K562 (cell line): ENCODE results near the gene UAP1. TPM values are rescaled to one million over a fixed set of nuclear protein-coding genes. Genes with fewer than 3 reads are reported as not detected.

Source experiments
- ATAC-seq: fragments of 200-7000 bp; cut with Tn5 transposase; 3 replicates; pipeline ENCODE4 v1.9.1; 2020; ENCODE audit warnings: moderate library complexity
- BruUV-seq: library from RNA; stranded (reverse); fragments of 400-500 nt; replicated peaks from 2 replicates; lab custom pipeline; 2021; lab: Mats Ljungman, UMichigan
- CTCF ChIA-PET: fragments of 300-600 bp; formaldehyde crosslinking; extraction: SDS; loops from one replicate; lab custom pipeline; 2021; ENCODE audit warnings: low intra/inter-chr PET ratio; lab: Yijun Ruan, JAX
- POLR2A ChIA-PET: fragments of 300-600, 350-650 bp; sonication (Branson Sonifier 250); formaldehyde crosslinking; extraction: SDS; loops from one replicate; lab custom pipeline; 2021; ENCODE audit warnings: antibody characterized with exemption, inconsistent platforms; lab: Yijun Ruan, JAX
- DNase-seq, 4 experiments: peaks; one replicate each; pipeline versions ENCODE4 v3.0.0 to v3.0.0-alpha.2; 2011 to 2018; ENCODE audit warnings: low spot score in 3 of 4, mixed read lengths in 3 of 4; ENCODE audit errors: extremely low read depth in 1 of 4
- FAIRE-seq: peaks from 2 replicates; lab custom pipeline; 2011; peaks lifted over from hg19 to GRCh38; lab: Jason Lieb, UNC
- H2AFZ ChIP-seq: 2 replicates; pipeline ENCODE4 v1.6.0; 2011; ENCODE audit warnings: low read depth, low read length, control low read depth, inconsistent platforms
- H3K27ac ChIP-seq: fragments of 200-600 bp; 3 replicates; pipeline ENCODE4 v1.8.0; 2011; ENCODE audit warnings: low read depth, mild to moderate bottlenecking, control low read depth, inconsistent platforms, low read length, moderate library complexity, mixed read lengths; ENCODE audit errors: extremely low read depth
- H3K27me3 ChIP-seq, 2 experiments: fragments of 300-600 bp in 1 of 2; 2 replicates in 1 of 2; 3 replicates in 1 of 2; pipeline versions ENCODE4 v1.6.0 to v1.8.0; 2011; ENCODE audit warnings: inconsistent platforms in 2 of 2, low read length in 2 of 2, mild to moderate bottlenecking in 1 of 2, mixed read lengths in 1 of 2, moderate library complexity in 1 of 2; ENCODE audit not compliant: control insufficient read depth in 2 of 2, insufficient read depth in 2 of 2
- H3K36me3 ChIP-seq: fragments of 300-600 bp; 3 replicates; pipeline ENCODE4 v1.8.0; 2011; ENCODE audit warnings: mild to moderate bottlenecking, low read length, inconsistent platforms; ENCODE audit not compliant: control insufficient read depth, insufficient read depth
- H3K4me1 ChIP-seq, 2 experiments: fragments of 200-600 bp in 1 of 2; replicated peaks in 1 of 2; 2 replicates in 1 of 2; 3 replicates in 1 of 2; pipeline versions ENCODE4 v1.5.1 to v1.8.0; 2011; ENCODE audit warnings: inconsistent platforms in 2 of 2, low read length in 2 of 2, mild to moderate bottlenecking in 1 of 2, mixed read lengths in 1 of 2, moderate library complexity in 1 of 2; ENCODE audit not compliant: control insufficient read depth in 2 of 2, insufficient read depth in 2 of 2
- H3K4me2 ChIP-seq: 2 replicates; pipeline ENCODE4 v1.6.1; 2011; ENCODE audit warnings: low read length, control low read depth, inconsistent platforms, mixed read lengths; ENCODE audit not compliant: insufficient read depth
- H3K4me3 ChIP-seq: fragments of 200-600 bp; sonication (generic), shearing (Covaris generic); 2 replicates; pipeline ENCODE4 v1.5.1; 2016; ENCODE audit warnings: control low read depth, inconsistent platforms
- H3K79me2 ChIP-seq: fragments of 200-600 bp; 3 replicates; pipeline ENCODE4 v1.8.0; 2011; ENCODE audit warnings: low read length, inconsistent platforms; ENCODE audit not compliant: control insufficient read depth, insufficient read depth
- H3K9ac ChIP-seq, 2 experiments: 2 replicates each; pipeline versions ENCODE4 v1.6.0 to v1.6.1; 2011; ENCODE audit warnings: low read depth in 2 of 2, low read length in 2 of 2, control low read depth in 1 of 2, inconsistent platforms in 1 of 2, mild to moderate bottlenecking in 1 of 2, mixed read lengths in 1 of 2; ENCODE audit not compliant: insufficient read depth in 1 of 2
- H3K9me1 ChIP-seq: one replicate; pipeline ENCODE4 v1.6.0; 2011; ENCODE audit warnings: inconsistent platforms, mild to moderate bottlenecking, low read length, moderate library complexity; ENCODE audit not compliant: control insufficient read depth, insufficient read depth
- H3K9me3 ChIP-seq: replicated peaks from 2 replicates; pipeline ENCODE4 v1.5.1; 2011; ENCODE audit warnings: low read depth, low read length, inconsistent platforms; ENCODE audit not compliant: control insufficient read depth, insufficient read depth
- H4K20me1 ChIP-seq: replicated peaks from 2 replicates; pipeline ENCODE4 v1.6.1; 2011; ENCODE audit warnings: low read length, inconsistent platforms, mixed read lengths; ENCODE audit not compliant: control insufficient read depth, insufficient read depth
- ARID1B ChIP-seq: fragments of 450-650 bp; IDR thresholded peaks from 2 replicates; pipeline ENCODE4 v1.6.1; 2016; ENCODE audit warnings: antibody characterized with exemption, mild to moderate bottlenecking, inconsistent platforms
- KDM2B ChIP-seq: fragments of 250-450 bp; sonication (Bioruptor Pico); IDR thresholded peaks from 2 replicates; pipeline ENCODE4 v1.8.0; 2021; ENCODE audit warnings: mild to moderate bottlenecking, moderate library complexity
- LARP7 ChIP-seq: fragments of 450-650 bp; IDR thresholded peaks from 2 replicates; pipeline ENCODE4 v1.6.1; 2016
- POLR2AphosphoS5 ChIP-seq: IDR thresholded peaks from 2 replicates; pipeline ENCODE4 v1.6.1; 2011; ENCODE audit warnings: mild to moderate bottlenecking, low read depth, low read length, moderate library complexity; ENCODE audit not compliant: control insufficient read depth, insufficient read depth
- SRSF1 ChIP-seq: fragments of 200-400 bp; formaldehyde crosslinking; IDR thresholded peaks from 2 replicates; pipeline ENCODE4 v1.6.1; 2017; ENCODE audit warnings: mild to moderate bottlenecking, low read depth, low read length, moderate library complexity
- ZNF780A ChIP-seq: fragments of 250-450 bp; sonication (Bioruptor Pico); IDR thresholded peaks from 2 replicates; pipeline ENCODE4 v1.5.0; 2021; ENCODE audit warnings: mild to moderate bottlenecking
- WGBS: fragments of 100-300 bp; shearing (Covaris generic); methylation state at CpG from one replicate; pipeline ENCODE4 v1.1.6; 2016; ENCODE audit warnings: low coverage, mixed read lengths; ENCODE audit not compliant: insufficient coverage; ENCODE audit errors: missing lambda C conversion rate; 5-methylcytosine and 5-hydroxymethylcytosine counted together
- in situ Hi-C: fragments of 300-500 bp; cut with MboI; formaldehyde crosslinking; loops from 4 replicates; pipeline ENCODE4 v1.15.0; 2018; ENCODE audit warnings: inconsistent platforms, mixed read lengths
- intact Hi-C: fragments of 100-400 bp; cut with micrococcal nuclease; formaldehyde crosslinking; loops from 2 replicates; pipeline ENCODE4 v1.14.2; 2022
- polyA plus RNA-seq, 8 experiments: library from polyadenylated mRNA; depleted of rRNA in 4 of 8; stranded (reverse) in 5 of 8; unstranded in 3 of 8; fragments of >200 nt; fragmentation: Nextera tagmentation in 2 of 8; fragmentation: Illumina TruSeq in 1 of 8; extraction: Ambion mirVana in 2 of 8; extraction: Trizol in 1 of 8; gene quantifications; 2 replicates each; pipeline versions ENCODE4 v1.2.1 to v1.2.3, GENCODE V29; 2011 to 2014; ENCODE audit warnings: inconsistent platforms in 1 of 8, missing spikeins in 1 of 8
- total RNA-seq, 7 experiments: library from RNA; depleted of rRNA in 6 of 7; stranded (reverse); fragments of >200 nt in 6 of 7; fragmentation: Illumina TruSeq in 2 of 7; extraction: Trizol in 2 of 7; gene quantifications; 2 replicates each; pipeline versions ENCODE4 v1.2.1 to v1.2.3, GENCODE V29; 2011 to 2021; ENCODE audit warnings: low replicate concordance in 1 of 7

The UAP1 gene
- total and polyA plus RNA-seq, 9 of the 15 experiments (the other 6 are each of a cell fraction or from before 2014, with no cell fraction given): 182 to 317 (median 213) TPM

- no peak overlapping the region for H3K27ac ChIP-seq
- no peaks in the 10 kb centered on the region for H3K27me3 ChIP-seq
- ChIA-PET CTCF (no interaction called here), POLR2A (interaction anchor here (1.1 to 1.3 kb wide), 3 partner anchors 8 to 13 kb away, joined by 3 to 7 read pairs (median 3); no protein-coding TSS in a partner anchor)
- H3K4me3 ChIP-seq: no peak overlapping the region
- no peak for DNase-seq
- H3K4me1 ChIP-seq: no peaks in the 10 kb centered on the region
- no peaks in the 10 kb centered on the region for H3K9me3 ChIP-seq
- no peak for TF ChIP-seq KDM2B (CRISPR knock-in tag)
- TF ChIP-seq SRSF1: no peak
- TF ChIP-seq ZNF780A: no peak
- no peak for TF ChIP-seq LARP7
- no TSS peak for BruUV-seq
- intact Hi-C loops: no loop called here
- H3K4me2 ChIP-seq: no peak overlapping the region
- no peak overlapping the region for H2AFZ ChIP-seq
- H4K20me1 ChIP-seq: no peaks in the 10 kb centered on the region
- H3K9me1 ChIP-seq: no peaks in the 10 kb centered on the region
- H3K9ac ChIP-seq: no peak overlapping the region
- in situ Hi-C loops: no loop called here
- peaks cover 94% of the 10 kb centered on the region for H3K36me3 ChIP-seq
- no peak for ATAC-seq
- WGBS: 88% methylated on average over 6 of the region's 6 CpGs
- FAIRE-seq: no peak
- peaks cover 10% of the 10 kb centered on the region; the same call in 1 of the 3 replicates for H3K79me2 ChIP-seq
These were observed 25.8 kb downstream of the UAP1 start for GRCh38 chr1:162587347-162587746.

GRCh38 chr1:162587761-162588260, 26.3 kb downstream of the UAP1 start:
- POLR2A ChIA-PET: interaction anchor here (0.8 to 1.3 kb wide), 4 partner anchors 9 to 13 kb away, joined by 3 to 7 read pairs (median 3); no protein-coding TSS in a partner anchor
- H3K27me3 ChIP-seq: no peaks in the 10 kb centered on the region
- no peaks in the 10 kb centered on the region for H3K9me1 ChIP-seq
- H3K4me3 ChIP-seq: no peak overlapping the region
- intact Hi-C loops: no loop called here
- no peak overlapping the region for H3K27ac ChIP-seq
- peaks cover 7% of the 10 kb centered on the region; the same call in 1 of the 3 replicates for H3K79me2 ChIP-seq
- FAIRE-seq (no peak), DNase-seq (no peak), ATAC-seq (no peak)
- H3K9ac ChIP-seq: no peak overlapping the region
- BruUV-seq: no TSS peak
- H2AFZ ChIP-seq: no peak overlapping the region
- no peaks in the 10 kb centered on the region for H3K4me1 ChIP-seq
- H3K36me3 ChIP-seq: peaks cover 94% of the 10 kb centered on the region
- H3K9me3 ChIP-seq: no peaks in the 10 kb centered on the region
- CTCF ChIA-PET: no interaction called here
- no peaks in the 10 kb centered on the region for H4K20me1 ChIP-seq
- in situ Hi-C loops: no loop called here
- WGBS: 96% methylated on average over 5 of the region's 5 CpGs
- TF ChIP-seq ARID1B (no peak), POLR2AphosphoS5 (peak; percentile 39; the same call in 1 of the 2 replicates)
- no peak overlapping the region for H3K4me2 ChIP-seq
